HEK293T (cell line): Measurements from ENCODE around the gene COLEC11.

Source experiments
- FOXA1 ChIP-seq: fragments of 450-650 bp; IDR thresholded peaks from 2 replicates; pipeline ENCODE4 v1.6.1; 2016; ENCODE audit warnings: mild to moderate bottlenecking
- FOXM1 ChIP-seq: fragments of 450-650 bp; IDR thresholded peaks from 2 replicates; pipeline ENCODE4 v1.6.1; 2017; ENCODE audit warnings: mild to moderate bottlenecking, borderline replicate concordance
- HDGF ChIP-seq: fragments of 450-650 bp; IDR thresholded peaks from 2 replicates; pipeline ENCODE4 v1.6.1; 2017; ENCODE audit warnings: antibody characterized with exemption, borderline replicate concordance
- L3MBTL2 ChIP-seq: fragments of 450-650 bp; conservative IDR thresholded peaks from 2 replicates; pipeline ENCODE4 v1.6.1; 2016; ENCODE audit warnings: mild to moderate bottlenecking
- LEF1 ChIP-seq: fragments of 450-650 bp; IDR thresholded peaks from 2 replicates; pipeline ENCODE4 v1.6.1; 2017; ENCODE audit warnings: mild to moderate bottlenecking, borderline replicate concordance
- NFRKB ChIP-seq: fragments of 450-650 bp; IDR thresholded peaks from 2 replicates; pipeline ENCODE4 v1.6.1; 2016; ENCODE audit warnings: mild to moderate bottlenecking, moderate library complexity
- SP1 ChIP-seq: fragments of 450-650 bp; IDR thresholded peaks from 2 replicates; pipeline ENCODE4 v1.6.1; 2017
- SUZ12 ChIP-seq: fragments of 450-650 bp; IDR thresholded peaks from 2 replicates; pipeline ENCODE4 v1.6.1; 2016; ENCODE audit warnings: mild to moderate bottlenecking
- TARDBP ChIP-seq: fragments of 450-650 bp; IDR thresholded peaks from 2 replicates; pipeline ENCODE4 v1.6.1; 2016

DNA sequence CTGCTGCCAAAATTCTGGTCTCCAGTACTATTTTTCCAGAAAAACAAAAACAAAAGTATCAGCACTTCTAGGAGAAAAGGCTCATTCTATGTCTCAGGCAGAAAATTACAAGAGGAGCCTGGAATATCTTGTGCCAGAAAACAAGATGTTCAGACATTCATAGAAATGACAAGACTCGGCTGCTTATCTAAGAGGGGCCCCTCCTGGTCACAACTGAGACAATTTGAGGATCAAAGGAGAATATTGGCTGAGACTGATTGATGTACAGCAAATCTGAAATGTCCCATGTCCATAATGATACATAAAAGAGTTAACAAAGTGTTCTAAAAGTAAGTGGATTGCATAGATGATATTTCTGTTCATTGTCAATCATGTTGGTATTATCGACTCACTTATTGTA lies 22.3 kb upstream of the COLEC11 start:
- TF ChIP-seq FOXM1, result no peak
- TF ChIP-seq SUZ12, result no peak
- TF ChIP-seq NFRKB, result no peak
- TF ChIP-seq LEF1, result no peak
- no peak for TF ChIP-seq HDGF
- no peak for TF ChIP-seq FOXA1
- no peak for TF ChIP-seq SP1
- TF ChIP-seq TARDBP, result no peak
- TF ChIP-seq L3MBTL2, result no peak
